Measurements from ENCODE around the gene TM7SF2.

GRCh38 chr11:65095974-65096806, 15.5 kb upstream of the TM7SF2 start, which contains the start of gene VPS51:
- no peak for TF ChIP-seq EP300 (IDR thresholded peaks at IDR 0.05)
- peak in 2 of 4 experiments; percentile 26 to 42 for TF ChIP-seq CTCF (IDR thresholded peaks at IDR 0.05)
- TF ChIP-seq POLR2AphosphoS5 (IDR thresholded peaks at IDR 0.05), result peak; percentile 90

Measured in gastroesophageal sphincter (tissue), 3 donors.